SKM-1 treated with dmso at 0.1 percent for 144 hours (cell line): Measurements from ENCODE around the gene WARS2.
"Not testable (repeated sequence)": the region's sequence is repeated elsewhere in the genome, so short reads cannot be mapped to it uniquely, and the experiment has no call there.

ENCODE experiments used
- DNase-seq: peaks from one replicate; lab custom pipeline; 2025; ENCODE audit not compliant: unreplicated experiment; lab: John Stamatoyannopoulos, UW

Gene WARS2

DNA sequence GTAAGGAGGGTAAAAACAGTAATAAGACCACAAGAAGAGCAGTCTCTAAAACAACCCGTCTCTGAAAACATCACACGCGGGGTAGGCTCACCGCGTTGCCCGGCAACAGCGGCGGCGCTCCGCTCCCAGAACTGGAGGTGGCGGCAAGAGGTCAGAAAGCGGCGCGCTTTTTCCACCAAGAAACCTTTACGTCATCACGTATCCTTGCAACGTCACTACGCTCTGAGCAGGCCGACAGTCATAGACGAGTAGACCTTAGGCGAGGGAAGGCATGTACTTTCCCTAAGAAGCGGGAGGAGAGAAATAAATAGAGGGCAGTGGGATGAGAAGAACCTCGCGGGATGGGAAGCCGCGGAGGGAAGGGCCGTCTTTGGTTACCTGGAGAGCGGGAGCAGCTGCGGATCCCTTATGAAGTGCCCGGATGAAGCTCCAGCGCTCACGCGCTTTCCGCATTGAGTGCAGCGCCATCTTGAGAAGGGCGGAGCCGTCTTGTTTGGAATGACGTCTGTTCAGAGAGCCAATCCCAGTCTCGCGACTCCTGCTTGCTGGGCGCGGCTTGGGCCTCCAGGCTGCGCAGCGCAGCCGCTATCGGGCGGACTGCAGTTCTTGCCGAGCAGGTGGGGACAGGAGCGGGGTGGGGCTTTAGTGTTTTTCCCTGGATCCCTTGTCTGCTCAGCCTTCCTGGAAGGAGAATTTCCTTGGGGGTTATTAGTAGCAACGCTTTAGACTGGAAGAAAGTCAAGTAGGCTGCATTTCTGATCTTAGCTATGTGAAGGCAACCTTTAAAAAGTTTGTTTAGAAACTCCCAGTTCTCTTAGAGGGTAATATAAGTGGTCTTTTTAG is at the start of gene WARS2:
Gene WARS2 (minus strand): TSS at position 477 of the 843 bp plus-strand sequence. CDS start 9 bp downstream, at position 468.
- peak; percentile 96 for DNase-seq

DNA sequence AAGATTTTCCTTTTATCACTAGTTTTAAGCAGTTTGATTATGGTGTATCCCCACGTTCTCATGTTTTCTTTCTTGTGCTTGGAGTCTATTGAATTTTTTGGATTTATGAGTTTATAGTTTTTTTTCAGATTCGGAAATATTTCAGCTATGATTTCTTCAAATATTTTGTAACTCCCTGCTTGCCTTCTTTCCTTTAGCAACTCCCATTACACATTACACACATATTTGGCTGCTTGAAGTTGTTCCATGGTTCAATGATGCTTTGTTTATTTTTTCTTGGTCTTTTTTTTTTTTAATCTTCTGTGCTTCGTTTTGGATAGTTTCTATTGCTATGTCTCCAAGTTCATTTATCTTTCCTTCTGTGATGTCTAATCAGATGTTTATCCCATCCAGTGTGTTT is 48.5 kb upstream of the WARS2 start:
- no peak for DNase-seq

DNA sequence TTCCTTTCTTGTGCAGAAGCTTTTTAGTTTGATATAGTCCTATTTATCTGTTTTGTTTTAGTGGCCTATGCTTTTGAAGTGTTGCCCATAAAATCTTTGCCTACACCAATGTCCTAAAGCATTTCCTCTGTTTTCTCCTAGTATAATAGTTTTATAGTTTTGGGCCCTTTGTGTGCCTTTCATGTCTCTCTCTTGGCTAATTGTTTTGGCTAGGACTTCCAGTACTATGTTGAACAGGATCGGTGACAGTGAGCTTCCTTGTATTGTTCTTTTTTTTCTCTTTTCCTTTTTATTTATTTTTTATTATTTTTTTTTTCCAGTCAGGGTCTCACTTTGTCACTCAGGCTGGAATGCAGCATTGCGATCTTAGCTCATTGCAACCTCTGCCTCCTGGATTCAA is 47.0 kb upstream of the WARS2 start:
- DNase-seq = no peak

DNA sequence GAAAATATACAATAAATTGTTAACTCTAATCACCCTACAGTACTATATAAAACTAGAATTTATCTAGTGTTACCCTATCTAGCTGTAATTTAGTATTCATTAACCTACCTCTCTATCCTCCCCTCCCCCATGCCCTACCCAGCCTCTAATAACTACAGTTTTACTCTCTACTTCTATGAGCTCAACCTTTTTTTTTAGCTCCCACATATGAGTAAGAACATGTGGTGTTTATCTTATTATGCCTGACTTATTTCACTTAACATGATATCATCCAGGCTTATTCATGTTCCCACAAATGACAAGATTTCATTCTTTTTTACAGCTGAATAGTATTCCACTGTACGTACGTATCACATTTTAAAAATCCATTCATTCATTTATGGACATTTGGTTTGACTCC is 46.0 kb upstream of the WARS2 start:
- DNase-seq = no peak

DNA sequence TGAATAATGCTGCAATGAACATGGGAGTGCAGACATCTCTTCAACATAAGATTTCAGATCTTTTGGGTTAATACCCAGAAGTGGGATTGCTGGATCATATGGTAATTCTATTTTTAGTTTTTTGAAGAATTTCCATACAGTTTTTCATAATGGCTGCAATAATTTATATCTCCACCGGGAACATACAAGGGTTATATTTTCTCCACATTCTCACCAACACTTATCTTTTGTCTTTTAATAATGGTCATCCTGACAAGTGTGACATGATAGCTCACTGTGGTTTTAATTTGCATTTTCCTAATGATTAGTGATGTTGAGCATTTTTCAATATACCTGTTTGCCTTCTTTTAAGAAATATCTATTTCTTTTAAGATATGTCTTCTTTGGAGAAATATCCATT is 44.5 kb upstream of the WARS2 start:
- no peak for DNase-seq

DNA sequence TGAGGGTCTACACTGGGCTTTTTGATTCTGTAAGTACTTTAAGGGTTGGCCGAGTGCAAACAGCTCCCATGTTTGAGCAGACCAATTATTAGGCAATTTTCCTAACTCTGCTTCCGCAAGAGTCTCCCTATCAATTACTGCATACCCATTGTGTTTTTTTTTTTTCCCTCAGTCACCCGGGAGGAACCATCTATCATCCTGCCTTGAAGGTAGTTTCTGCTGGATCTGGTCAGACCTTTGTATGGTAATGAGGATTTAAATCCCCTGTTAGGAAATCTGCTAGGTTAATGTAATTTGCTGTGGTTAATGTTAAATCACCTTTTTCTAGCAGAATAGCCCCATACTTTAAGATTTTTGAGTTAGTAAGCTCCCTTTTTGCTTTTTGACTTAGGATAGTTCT is 40.8 kb upstream of the WARS2 start:
- DNase-seq = no peak

DNA sequence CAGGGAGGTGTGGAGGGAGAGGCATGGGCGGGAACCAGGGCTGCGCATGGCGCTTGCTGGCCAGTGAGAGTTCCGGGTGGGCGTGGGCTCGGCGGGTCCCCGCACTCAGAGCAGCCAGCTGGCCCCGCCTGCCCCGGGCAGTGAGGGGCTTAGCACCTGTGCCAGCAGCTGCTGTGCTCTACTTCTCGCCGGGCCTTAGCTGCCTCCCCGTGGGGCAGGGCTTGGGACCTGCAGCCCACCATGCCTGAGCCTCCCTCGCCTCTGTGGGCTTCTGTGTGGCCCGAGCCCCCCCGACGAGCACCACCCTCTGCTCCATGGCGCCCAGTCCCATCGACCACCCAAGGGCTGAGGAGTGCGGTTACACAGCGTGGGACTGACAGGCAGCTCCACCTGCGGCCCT is 38.6 kb upstream of the WARS2 start:
- DNase-seq = no peak

DNA sequence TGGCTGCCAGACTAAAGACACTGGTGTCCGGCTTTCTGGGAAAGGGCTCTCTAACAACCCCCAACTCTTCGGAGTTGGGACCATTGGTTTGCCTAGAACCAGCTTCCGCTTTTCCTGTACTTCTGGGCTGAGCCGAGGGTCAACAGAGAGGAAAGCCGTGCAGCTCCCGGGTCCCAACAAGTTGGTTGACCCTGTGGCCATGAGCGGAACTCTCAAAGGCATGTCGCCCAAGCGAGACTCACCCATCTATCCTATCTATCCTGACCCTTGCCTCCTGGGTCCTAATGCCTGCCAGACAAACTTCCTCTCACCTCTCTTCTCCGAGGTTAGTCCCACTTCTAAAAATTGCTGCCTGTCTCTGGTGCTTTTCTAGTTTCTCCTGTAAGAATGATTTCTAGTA is 32.5 kb upstream of the WARS2 start:
- DNase-seq = not testable (repeated sequence)

DNA sequence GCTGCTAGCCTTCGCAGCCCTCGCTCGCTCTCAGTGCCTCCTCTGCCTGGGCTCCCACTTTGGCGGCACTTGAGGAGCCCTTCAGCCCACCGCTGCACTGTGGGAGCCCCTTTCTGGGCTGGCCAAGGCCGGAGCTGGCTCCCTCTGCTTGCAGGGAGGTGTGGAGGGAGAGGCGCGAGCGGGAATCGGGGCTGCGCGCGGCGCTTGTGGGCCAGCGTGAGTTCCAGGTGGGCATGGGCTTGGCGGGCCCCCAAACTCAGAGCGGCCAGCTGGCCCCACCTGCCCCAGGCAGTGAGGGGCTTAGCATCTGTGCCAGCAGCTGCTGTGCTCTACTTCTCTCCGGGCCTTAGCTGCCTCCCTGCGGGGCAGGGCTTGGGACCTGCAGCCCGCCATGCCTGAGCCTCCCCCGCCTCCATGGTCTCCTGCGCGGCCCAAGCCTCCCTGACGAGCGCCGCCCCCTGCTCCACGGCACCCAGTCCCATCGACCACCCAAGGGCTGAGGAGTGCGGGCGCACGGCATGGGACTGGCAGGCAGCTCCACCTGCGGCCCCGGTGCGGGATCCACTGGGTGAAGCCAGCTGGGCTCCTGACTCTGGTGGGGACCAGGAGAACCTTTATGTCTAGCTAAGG is 31.0 kb upstream of the WARS2 start:
- not testable (repeated sequence) for DNase-seq

DNA sequence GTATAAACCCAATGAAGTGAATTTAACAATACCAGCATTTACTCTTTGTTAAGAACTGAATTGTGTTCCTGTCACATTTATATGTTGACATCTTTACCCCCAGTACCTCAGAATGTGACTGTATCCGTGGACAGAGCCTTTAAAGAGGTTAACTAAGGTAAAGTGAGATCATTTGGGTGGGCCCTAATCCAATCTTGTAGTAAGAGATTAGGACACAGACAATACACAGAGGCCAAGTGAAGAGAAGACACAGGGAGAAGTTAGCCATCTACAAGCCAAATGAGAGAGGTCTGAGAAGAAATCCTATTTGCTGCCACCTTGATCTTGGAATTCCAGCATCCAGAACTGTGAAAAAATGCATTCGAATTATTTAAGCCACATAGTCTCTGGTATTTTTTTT is 22.9 kb upstream of the WARS2 start:
- DNase-seq = no peak

DNA sequence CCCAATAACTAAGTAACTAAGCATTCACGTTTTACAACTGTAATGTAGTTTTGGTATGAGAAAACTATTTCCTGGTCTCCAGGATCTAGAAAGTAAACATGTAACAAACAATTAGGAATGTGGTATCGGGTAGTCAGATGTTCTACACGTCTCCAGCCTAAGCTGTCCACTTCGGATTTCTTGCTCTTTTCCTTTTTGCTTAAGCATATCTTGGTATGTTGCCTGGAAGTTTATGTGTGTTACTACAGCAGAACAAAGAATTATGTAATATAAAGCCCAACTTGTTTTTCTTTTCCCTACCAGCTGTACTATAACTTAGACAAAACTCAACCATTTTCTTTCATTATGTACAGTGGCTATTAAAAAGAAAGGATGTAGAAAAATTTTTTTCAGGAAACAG is 20.4 kb upstream of the WARS2 start:
- no peak for DNase-seq

DNA sequence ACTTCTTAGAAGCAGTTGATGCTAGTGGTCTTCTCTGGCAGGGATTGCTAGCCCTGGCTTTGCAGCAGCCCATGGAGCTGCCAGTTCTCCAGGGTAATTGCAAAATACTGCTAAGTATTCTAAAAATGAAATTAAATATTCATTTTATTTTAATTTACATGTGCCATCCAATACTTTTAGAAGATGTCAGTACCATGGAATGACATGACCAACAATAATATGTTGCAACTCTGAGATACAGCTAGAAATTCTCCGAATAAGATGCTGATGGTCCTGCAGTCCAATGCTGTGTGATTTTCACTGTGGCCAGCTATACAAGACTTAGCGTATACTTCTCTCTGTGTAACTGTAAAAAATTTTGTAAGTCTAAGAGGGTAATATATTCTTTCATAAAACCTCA is 20.0 kb upstream of the WARS2 start:
- no peak for DNase-seq

DNA sequence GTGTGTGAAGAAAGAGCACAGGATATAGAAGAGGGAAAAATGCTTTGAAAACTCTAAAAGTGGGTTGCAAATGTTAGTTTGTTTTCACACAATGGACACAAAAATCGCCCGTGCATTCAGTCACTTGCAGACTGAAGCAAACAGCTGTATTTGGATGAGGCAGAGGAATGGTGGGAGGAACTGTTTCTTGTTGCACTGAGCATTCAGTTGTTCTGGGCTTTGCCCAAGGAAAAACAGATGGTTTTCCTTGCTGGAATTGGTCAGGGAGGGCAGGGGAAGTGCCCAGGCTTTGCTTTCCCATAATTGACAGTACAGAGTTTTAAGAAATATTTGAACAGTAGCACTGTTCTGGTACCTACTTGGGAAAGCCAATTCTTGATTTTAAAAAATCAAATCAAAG is 19.5 kb upstream of the WARS2 start:
- no peak for DNase-seq

DNA sequence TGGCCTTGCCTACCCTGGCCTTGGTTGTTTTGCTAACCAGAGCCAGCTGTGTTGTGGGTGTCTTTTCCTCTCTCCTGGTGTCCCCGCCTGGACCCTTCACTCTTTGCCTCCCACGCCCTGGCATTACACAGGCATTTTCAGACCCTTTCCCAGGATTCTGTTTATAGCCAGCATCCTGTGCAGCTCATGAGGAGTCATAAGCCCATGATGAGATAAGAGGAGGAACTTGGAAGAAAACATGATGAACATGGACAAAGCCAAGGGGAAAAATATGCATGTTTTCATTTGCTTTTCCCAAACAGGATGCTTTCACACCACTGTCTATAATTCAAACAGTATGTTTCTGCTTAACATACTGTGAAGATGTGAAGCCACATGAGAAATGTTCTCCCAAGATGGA is 18.7 kb upstream of the WARS2 start:
- no peak for DNase-seq

DNA sequence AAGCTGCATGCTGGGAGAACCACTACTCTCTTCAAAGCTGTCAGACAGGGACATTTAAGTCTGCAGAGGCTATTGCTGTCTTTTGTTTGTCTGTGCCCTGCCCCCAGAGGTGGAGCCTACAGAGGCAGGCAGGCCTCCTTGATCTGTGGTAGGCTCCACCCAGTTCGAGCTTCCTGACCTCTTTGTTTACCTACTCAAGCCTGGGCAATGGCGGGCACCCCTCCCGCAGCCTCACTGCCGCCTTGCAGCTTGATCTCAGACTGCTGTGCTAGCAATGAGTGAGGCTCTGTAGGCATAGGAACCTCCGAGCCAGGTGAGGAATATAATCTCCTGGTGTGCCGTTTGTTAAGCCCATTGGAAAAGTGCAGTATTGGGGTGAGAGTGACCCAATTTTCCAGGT is 16.3 kb upstream of the WARS2 start:
- not testable (repeated sequence) for DNase-seq

DNA sequence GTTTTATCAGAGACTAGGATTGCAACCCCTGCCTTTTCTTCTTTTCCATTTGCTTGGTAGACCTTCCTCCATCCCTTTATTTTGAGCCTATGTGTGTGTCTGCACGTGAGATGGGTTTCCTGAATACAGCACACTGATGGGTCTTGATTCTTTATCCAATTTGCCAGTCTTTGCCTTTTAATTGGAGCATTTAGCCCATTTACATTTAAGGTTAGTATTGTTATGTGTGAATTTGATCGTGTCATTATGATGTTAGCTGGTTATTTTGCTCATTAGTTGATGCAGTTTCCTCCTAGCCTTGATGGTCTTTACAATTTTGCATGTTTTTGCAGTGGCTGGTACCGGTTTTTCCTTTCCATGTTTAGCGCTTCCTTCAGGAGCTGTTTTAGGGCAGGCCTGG is 14.6 kb upstream of the WARS2 start:
- not testable (repeated sequence) for DNase-seq

DNA sequence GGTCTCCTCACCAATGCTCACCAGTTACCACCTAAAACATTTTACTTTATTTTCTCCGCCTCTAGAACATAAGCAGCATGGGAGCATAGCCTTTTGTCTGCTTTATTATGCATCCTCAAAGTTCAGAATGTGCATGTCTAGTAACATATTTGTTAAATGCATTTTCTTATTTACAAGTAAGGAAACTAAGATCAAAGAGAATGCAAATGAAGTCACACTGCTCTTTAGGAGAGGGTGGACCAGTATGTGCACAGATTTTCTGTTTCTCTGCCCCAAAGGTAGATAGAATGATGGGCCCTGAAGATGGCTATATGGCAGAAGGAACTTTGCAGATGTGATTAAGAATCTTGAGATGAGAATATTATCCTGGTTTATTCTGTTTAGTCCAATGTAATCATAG is 9.7 kb upstream of the WARS2 start:
- no peak for DNase-seq

DNA sequence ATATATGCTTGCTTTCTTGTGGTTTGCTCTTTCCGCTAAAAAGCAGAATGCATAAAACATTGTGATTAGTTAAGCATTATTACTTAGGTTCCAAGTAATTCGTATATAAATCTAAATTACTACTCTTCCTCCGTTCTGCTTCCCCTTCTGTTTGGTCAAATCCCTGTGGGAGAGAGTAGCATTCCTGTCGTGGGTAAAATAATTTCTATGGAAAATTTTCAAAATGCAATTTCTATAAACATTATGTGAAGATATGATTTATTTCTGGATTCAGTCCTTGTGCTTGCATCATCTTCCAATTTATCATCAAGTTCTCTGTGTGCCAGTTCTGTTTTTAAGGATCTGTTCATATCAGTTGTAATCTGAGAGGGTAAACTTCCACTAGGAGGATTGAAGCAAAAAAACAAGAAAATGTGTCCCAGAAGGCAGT is 7.2 kb upstream of the WARS2 start:
- no peak for DNase-seq

DNA sequence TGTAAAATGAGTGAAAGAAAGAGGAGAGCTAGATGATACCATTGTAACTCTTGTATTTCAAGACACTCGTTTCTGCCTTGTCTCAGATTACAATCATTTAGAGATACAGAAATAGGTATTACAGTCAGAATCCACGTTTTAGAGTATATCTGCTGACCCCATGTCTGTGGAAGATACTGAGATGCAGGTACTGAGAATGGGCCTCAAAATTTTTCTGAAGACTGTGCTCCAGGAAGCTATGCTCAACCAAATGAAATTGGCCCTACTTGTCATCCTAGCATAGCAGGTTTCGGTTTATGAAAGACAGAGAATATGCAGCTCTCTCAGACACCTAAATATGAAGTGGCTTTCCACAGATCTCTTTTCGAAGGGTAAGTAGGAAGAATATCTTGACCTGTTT is 6.0 kb upstream of the WARS2 start:
- no peak for DNase-seq

DNA sequence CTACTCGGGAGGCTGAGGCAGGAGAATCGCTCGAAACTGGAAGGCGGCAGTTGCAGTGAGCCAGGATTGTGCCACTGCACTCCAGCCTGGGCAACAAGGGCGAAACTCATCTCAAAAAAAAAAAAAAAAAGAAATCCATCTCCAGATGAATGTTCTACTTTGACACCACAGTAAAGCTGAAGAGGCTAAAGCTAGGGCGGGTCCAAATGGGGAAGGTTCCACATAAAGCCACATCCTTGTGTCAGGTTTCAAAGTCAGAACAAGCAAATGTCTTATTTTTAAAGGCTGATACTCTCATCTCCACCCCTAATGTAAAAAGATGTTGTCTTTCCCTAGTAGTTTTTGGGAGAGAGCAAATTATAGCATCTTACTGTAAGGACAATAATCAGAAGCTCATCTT is 4.4 kb upstream of the WARS2 start:
- no peak for DNase-seq

DNA sequence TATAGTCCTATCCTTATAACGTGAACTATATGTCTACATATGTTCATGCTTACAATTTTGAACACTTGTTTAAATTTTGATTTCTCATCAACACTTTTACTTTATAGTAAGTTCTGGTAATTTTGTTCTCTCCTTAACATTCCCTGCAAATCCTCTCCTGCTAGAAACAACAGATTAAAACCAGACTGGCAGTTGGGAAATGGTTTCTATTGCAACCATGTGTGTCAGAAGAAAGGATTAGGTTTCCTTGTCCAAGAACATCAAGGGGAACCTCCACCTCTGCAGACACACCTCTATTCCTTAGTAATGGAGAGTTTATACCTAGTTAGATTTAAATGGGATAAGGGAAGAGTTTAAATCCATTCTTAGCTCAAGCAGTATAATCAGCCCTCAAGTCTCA is 3.3 kb upstream of the WARS2 start:
- DNase-seq = no peak

DNA sequence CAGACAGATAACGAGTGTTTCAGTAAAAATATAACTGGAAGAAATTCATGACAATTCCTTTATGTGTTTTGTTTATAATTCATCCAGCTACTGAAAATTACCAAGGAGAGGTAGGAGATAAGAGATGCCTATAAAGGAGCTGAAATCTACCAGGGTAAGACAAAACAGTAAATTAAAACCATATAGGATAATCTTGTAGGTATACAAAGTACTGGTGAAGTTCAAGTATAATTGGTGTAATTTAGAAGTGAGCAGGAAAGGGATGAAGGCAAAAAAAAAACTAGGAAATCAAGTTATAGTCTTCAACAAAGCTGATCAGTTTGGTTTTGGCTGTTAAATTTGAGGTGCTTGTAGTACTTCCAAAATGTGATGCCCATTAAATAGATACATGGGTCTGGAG is 1.2 kb upstream of the WARS2 start:
- DNase-seq = no peak

DNA sequence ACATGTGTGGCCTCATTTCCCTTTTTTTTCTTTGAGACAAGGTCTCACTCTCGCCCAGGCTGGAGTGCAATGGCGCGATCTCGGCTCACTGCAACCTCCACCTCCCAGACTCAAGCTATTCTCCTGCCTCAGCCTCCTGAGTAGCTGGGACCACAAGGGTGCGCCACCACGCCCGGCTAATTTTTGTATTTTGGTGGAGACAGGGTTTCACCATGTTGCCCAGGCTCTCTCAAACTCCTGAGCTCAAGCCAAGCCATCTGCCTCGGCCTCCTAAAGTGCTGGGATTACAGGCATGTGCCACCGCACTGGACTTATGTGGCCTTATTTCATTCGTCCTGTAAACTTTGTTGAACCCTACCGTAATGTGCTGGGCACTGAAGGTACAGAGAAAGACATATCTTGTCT is 569 bp upstream of the WARS2 start:
- DNase-seq = peak; percentile 16
